Hepatocyte (in vitro differentiated cells): ENCODE results near the gene CIAPIN1. TPM values are rescaled to one million over a fixed set of nuclear protein-coding genes. Genes with fewer than 3 reads are reported as not detected.
"Not testable (repeated sequence)": the region's sequence is repeated elsewhere in the genome, so short reads cannot be mapped to it uniquely, and the experiment has no call there.

ENCODE experiments used
- DNase-seq: peaks from one replicate; pipeline ENCODE4 v3.0.0-alpha.2; 2016; ENCODE audit warnings: low spot score
- H2AFZ ChIP-seq: fragments of 200-600 bp; sonication (generic); 2 replicates; pipeline ENCODE4 v1.6.0; 2016; ENCODE audit warnings: antibody characterized with exemption, mild to moderate bottlenecking
- H3K27ac ChIP-seq: fragments of 200-600 bp; sonication (generic); 2 replicates; pipeline ENCODE4 v1.5.1; 2016; ENCODE audit warnings: mild to moderate bottlenecking
- H3K27me3 ChIP-seq: fragments of 200-600 bp; sonication (generic); 2 replicates; pipeline ENCODE4 v1.6.1; 2016
- H3K36me3 ChIP-seq: fragments of 200-600 bp; sonication (generic); replicated peaks from 2 replicates; pipeline ENCODE4 v1.5.1; 2016; ENCODE audit warnings: low read depth; ENCODE audit not compliant: insufficient read depth
- H3K4me1 ChIP-seq: fragments of 200-600 bp; sonication (generic); 2 replicates; pipeline ENCODE4 v1.5.1; 2016; ENCODE audit warnings: mild to moderate bottlenecking, moderate library complexity; ENCODE audit not compliant: insufficient read depth
- H3K4me2 ChIP-seq: fragments of 200-600 bp; sonication (generic); 2 replicates; pipeline ENCODE4 v1.6.0; 2016
- H3K4me3 ChIP-seq: fragments of 200-600 bp; sonication (generic); 2 replicates; pipeline ENCODE4 v1.5.1; 2016; ENCODE audit warnings: mild to moderate bottlenecking
- H3K79me2 ChIP-seq: fragments of 200-600 bp; sonication (generic); 2 replicates; pipeline ENCODE4 v1.6.0; 2017; ENCODE audit warnings: mild to moderate bottlenecking
- H3K9me2 ChIP-seq: fragments of 200-600 bp; sonication (generic); replicated peaks from 2 replicates; pipeline ENCODE4 v1.6.0; 2017; ENCODE audit warnings: mild to moderate bottlenecking; ENCODE audit not compliant: insufficient read depth
- H3K9me3 ChIP-seq: fragments of 200-600 bp; sonication (generic); 2 replicates; pipeline ENCODE4 v1.5.1; 2016; ENCODE audit warnings: low read depth, mild to moderate bottlenecking
- H4K20me1 ChIP-seq: fragments of 200-600 bp; sonication (generic); 2 replicates; pipeline ENCODE4 v1.6.0; 2016; ENCODE audit warnings: mild to moderate bottlenecking; ENCODE audit not compliant: insufficient read depth, poor library complexity, severe bottlenecking
- CTCF ChIP-seq: fragments of 200-600 bp; sonication (generic); IDR thresholded peaks from 2 replicates; pipeline ENCODE4 v1.5.1; 2016; ENCODE audit warnings: antibody characterized with exemption, mild to moderate bottlenecking; ENCODE audit not compliant: poor library complexity
- EZH2 ChIP-seq: fragments of 200-600 bp; sonication (generic); IDR thresholded peaks from 2 replicates; pipeline ENCODE4 v1.6.1; 2016; ENCODE audit warnings: antibody characterized with exemption, mild to moderate bottlenecking, borderline replicate concordance
- EZH2phosphoT487 ChIP-seq: fragments of 200-600 bp; sonication (generic); IDR thresholded peaks from one replicate; pipeline ENCODE4 v1.6.1; 2018; ENCODE audit warnings: antibody characterized with exemption, mild to moderate bottlenecking, low read depth, moderate library complexity; ENCODE audit not compliant: unreplicated experiment, severe bottlenecking
- WGBS: methylation state at CpG from one replicate; pipeline ENCODE4 v1.1.6; 2016; ENCODE audit warnings: low lambda C conversion rate; ENCODE audit errors: missing lambda C conversion rate; 5-methylcytosine and 5-hydroxymethylcytosine counted together
- polyA plus RNA-seq: library from polyadenylated mRNA; unstranded; fragments of >200 nt; fragmentation: Nextera tagmentation; extraction: Ambion mirVana; gene quantifications from 2 replicates; pipeline ENCODE4 v1.2.1, GENCODE V29; 2016
- total RNA-seq: library from RNA; depleted of rRNA; stranded (reverse); fragments of >200 nt; gene quantifications from 2 replicates; pipeline ENCODE4 v1.2.3, GENCODE V29; 2014

The CIAPIN1 gene
- total and polyA plus RNA-seq, 2 experiments from 2014 or later: 54.2 to 56.1 TPM

- H3K79me2 ChIP-seq: peaks cover 80% of the 10 kb centered on the region
- H3K27ac ChIP-seq: peak overlapping the region; percentile 42
- H3K4me2 ChIP-seq: no peak overlapping the region
- DNase-seq: no peak
- no peaks in the 10 kb centered on the region for H3K36me3 ChIP-seq
- TF ChIP-seq EZH2phosphoT487: no peak
- no peak for TF ChIP-seq EZH2
- H4K20me1 ChIP-seq: no peaks in the 10 kb centered on the region
- no peak overlapping the region for H2AFZ ChIP-seq
- no peak overlapping the region for H3K4me3 ChIP-seq
- WGBS: 95% methylated on average over 3 of the region's 3 CpGs
- H3K4me1 ChIP-seq: peaks cover 16% of the 10 kb centered on the region
- H3K9me2 ChIP-seq: no peaks in the 10 kb centered on the region
- no peaks in the 10 kb centered on the region for H3K27me3 ChIP-seq
- no peaks in the 10 kb centered on the region for H3K9me3 ChIP-seq
Observed at GRCh38 chr16:57444711-57445110, 2.5 kb downstream of the CIAPIN1 start.

DNA sequence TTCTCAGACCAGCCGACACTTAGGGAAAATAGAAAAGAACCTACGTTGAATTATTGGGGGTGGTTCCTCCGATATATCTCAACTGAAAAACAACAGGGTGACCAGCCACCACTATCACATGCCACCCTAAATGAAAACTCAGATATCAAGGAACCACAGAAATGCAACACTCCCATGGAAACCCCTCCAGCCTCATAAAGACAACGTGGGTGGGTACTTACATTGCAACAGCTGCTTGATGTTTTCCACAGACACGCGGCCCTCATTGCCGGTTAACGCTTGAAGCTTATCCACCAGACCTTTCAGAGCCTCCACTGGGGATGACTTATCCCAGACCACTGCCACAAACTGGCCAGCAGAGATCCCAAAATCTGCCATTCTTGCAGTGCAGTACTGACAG, 6.6 kb downstream of the CIAPIN1 start:
- H3K27ac ChIP-seq: not testable (repeated sequence)
- WGBS: 96% methylated on average over 8 of the region's 8 CpGs
- H3K79me2 ChIP-seq: peaks cover 45% of the 10 kb centered on the region

DNA sequence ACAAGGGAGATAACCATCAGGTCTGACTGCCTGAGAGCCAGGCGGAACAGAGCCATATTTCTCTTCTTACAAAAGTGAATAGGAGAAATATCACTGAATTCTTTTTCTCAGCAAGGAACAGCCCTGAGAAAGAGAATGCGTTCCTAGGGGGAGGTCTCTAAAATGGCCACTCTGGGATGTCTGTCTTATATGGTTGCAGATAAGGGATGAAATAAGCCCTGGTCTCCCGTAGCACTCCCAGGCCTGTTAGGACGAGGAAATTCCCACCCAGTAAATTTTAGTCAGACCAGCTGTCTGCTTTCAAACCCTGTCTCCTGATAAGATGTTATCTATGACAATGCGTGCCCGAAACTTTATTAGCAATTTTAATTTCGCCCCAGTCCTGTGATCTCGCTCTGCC, 7.2 kb downstream of the CIAPIN1 start:
- not testable (repeated sequence) for H3K9me2 ChIP-seq, DNase-seq, H3K4me1 ChIP-seq, H2AFZ ChIP-seq, H3K36me3 ChIP-seq, H3K27ac ChIP-seq, H4K20me1 ChIP-seq, H3K4me2 ChIP-seq, H3K4me3 ChIP-seq, H3K9me3 ChIP-seq, H3K27me3 ChIP-seq
- 91% methylated on average over 8 of the region's 8 CpGs for WGBS
- H3K79me2 ChIP-seq: peaks cover 39% of the 10 kb centered on the region

More for the DNA sequence above, 6.6 kb downstream of the CIAPIN1 start:
- H3K4me1 ChIP-seq, H3K9me3 ChIP-seq, H3K4me3 ChIP-seq, H3K36me3 ChIP-seq, H3K4me2 ChIP-seq, H4K20me1 ChIP-seq, H3K27me3 ChIP-seq, H3K9me2 ChIP-seq, DNase-seq, H2AFZ ChIP-seq: not testable (repeated sequence)

GRCh38 chr16:57435838-57436237, 11.3 kb downstream of the CIAPIN1 start:
- H3K9me3 ChIP-seq: no peaks in the 10 kb centered on the region
- H3K27ac ChIP-seq: no peak overlapping the region
- H3K4me1 ChIP-seq: no peaks in the 10 kb centered on the region
- H4K20me1 ChIP-seq: no peaks in the 10 kb centered on the region
- peaks cover 3% of the 10 kb centered on the region for H3K79me2 ChIP-seq
- no peak for TF ChIP-seq CTCF
- TF ChIP-seq EZH2phosphoT487: no peak
- TF ChIP-seq EZH2: no peak
- 91% methylated on average over 1 of the region's 1 CpG for WGBS
- no peak overlapping the region for H3K4me2 ChIP-seq
- H3K36me3 ChIP-seq: peaks cover 5% of the 10 kb centered on the region
- no peak overlapping the region for H2AFZ ChIP-seq
- no peaks in the 10 kb centered on the region for H3K9me2 ChIP-seq
- no peaks in the 10 kb centered on the region for H3K27me3 ChIP-seq
- H3K4me3 ChIP-seq: no peak overlapping the region
- no peak for DNase-seq

DNA sequence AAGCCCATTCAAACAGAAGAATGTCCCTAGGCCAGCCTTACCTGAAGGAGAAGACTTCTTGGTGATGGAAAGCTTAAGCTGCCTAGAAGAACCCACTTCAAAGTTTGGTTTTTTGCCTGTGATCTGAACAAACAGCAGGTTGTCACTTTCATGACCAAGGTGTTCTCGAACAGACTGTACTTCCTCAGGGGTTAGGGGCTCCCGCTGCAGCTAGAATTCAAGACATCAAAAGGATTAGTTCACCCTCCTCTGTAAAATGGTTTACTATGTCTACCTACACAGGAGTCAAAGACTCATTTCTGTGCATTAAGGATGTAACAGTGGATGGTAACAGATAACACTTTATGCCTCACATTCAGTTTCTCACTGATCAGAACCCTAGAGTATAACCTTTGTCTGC, 13.2 kb downstream of the CIAPIN1 start:
- Histone ChIP-seq H3K4me1 (no peaks in the 10 kb centered on the region), H2AFZ (no peak overlapping the region), H3K36me3 (peaks cover 5% of the 10 kb centered on the region), H3K4me3 (no peak overlapping the region), H3K27ac (no peak overlapping the region), H3K79me2 (no peaks in the 10 kb centered on the region), H3K4me2 (no peak overlapping the region), H4K20me1 (no peaks in the 10 kb centered on the region), H3K9me2 (no peaks in the 10 kb centered on the region), H3K9me3 (no peaks in the 10 kb centered on the region), H3K27me3 (no peaks in the 10 kb centered on the region)
- TF ChIP-seq EZH2: no peak
- TF ChIP-seq CTCF: no peak
- TF ChIP-seq EZH2phosphoT487: no peak
- WGBS: 94% methylated on average over 2 of the region's 2 CpGs
- DNase-seq: no peak
